Body of pancreas (tissue), 4 donors: ENCODE results near the gene STK26.

Experiments
- CTCF ChIP-seq, 7 experiments: fragments of 450-650 bp in 4 of 7; fragments of 200-600 bp in 3 of 7; sonication (generic) in 3 of 7; IDR thresholded peaks; one replicate each; pipeline ENCODE4 v1.5.1; 2016 to 2019; ENCODE audit warnings: antibody characterized with exemption in 7 of 7
- POLR2A ChIP-seq, 3 donors: fragments of 450-650 bp; IDR thresholded peaks; one replicate each; pipeline ENCODE4 v1.6.1; 2016; ENCODE audit warnings: antibody characterized with exemption in 3 of 3, mild to moderate bottlenecking in 2 of 3

GRCh38 chrX:132017431-132018185 is 5.5 kb upstream of the STK26 start:
- TF ChIP-seq CTCF (IDR thresholded peaks at IDR 0.05): no peak
- TF ChIP-seq POLR2A (IDR thresholded peaks at IDR 0.05): no peak
